ENCODE data around the gene GPD2.
"Not testable (repeated sequence)": the region's sequence is repeated elsewhere in the genome, so short reads cannot be mapped to it uniquely, and the experiment has no call there.

Gene GPD2

DNA sequence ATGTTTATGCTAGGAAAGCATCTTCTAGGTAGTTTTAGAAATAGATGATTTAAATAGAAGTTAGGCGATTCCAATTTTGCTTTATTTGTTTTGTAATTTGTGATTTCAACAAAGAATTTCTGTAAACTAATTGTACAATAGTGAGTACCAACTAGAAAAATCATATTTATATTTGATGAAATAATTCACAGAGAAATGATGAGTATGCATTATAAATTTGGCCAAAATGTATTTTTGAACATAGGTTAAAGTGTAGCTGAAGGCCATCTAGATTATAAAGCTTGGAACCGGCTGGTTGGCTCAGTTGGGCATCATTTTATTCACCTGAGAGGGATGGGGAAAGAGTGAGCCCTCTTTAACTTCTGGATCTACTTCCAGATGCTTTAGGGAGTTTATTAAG is 50.4 kb downstream of the GPD2 start:
- DNase-seq (ENCODE audit: insufficient read length, low spot score) (no peak), FAIRE-seq (no peak)
- TF ChIP-seq, protein P1, sequence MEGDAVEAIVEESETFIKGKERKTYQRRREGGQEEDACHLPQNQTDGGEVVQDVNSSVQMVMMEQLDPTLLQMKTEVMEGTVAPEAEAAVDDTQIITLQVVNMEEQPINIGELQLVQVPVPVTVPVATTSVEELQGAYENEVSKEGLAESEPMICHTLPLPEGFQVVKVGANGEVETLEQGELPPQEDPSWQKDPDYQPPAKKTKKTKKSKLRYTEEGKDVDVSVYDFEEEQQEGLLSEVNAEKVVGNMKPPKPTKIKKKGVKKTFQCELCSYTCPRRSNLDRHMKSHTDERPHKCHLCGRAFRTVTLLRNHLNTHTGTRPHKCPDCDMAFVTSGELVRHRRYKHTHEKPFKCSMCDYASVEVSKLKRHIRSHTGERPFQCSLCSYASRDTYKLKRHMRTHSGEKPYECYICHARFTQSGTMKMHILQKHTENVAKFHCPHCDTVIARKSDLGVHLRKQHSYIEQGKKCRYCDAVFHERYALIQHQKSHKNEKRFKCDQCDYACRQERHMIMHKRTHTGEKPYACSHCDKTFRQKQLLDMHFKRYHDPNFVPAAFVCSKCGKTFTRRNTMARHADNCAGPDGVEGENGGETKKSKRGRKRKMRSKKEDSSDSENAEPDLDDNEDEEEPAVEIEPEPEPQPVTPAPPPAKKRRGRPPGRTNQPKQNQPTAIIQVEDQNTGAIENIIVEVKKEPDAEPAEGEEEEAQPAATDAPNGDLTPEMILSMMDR (IDR thresholded peaks at IDR 0.05; ENCODE audit: insufficient read depth, missing control alignments) = no peak

DNA sequence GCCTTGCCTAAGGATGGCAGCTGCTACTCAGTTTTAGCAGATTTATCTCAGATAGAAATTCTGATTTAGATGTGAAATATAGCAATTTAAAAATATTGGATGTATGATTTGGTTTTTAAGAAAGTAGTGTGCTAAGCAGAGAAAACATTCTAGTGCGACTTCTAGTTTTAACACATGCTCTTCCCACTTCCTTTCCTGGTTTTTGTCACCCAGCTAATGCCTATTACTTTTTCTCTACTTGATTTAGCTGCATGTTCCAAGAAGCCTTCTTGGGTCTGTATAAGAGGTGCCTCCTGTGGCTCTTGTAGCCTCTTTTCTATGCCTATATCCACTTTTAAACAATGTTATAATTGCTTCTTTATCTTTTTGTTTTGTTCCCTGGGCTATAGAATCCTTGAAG is 53.0 kb downstream of the GPD2 start:
- no peak for FAIRE-seq
- TF ChIP-seq, protein P1 (IDR thresholded peaks at IDR 0.05; ENCODE audit: insufficient read depth, missing control alignments) = no peak
- no peak for DNase-seq (ENCODE audit: insufficient read length, low spot score)

DNA sequence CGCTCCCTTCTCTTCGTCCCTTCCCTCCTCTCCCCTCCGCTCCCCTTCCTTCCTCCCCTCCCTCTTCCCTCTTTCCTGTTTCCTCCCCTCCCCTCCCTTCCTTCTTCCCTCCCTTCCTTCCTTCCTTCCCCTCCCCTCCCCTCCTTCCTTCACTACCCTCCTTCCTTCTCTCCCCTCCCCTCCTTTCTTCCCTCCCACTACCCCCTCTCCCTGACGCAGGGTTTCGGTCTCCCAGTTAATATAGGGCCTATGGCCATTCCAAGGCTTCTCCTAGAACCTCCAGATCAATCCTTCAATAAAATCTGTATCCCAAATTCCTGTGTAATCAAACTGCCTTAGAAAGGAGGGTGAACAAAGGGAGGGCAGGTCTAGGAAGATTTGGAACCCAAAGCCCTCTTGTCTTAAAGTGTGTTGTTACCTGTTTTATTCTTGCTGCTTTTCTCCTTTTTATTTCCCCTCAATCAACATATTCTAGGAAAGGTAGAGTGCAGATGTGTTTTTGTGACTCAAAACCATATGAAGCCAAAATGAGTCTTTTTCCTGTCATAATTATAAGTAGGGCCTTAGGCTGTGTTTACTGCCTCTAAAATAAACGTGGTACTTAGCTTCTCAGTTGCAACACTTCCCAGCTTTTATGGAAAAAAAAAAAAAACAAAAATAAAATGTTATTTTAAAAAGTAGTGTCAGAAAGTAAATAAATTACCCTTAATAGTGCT is 53.7 kb downstream of the GPD2 start:
- FAIRE-seq (no peak), DNase-seq (ENCODE audit: insufficient read length, low spot score) (no peak)
- TF ChIP-seq, protein P1 (IDR thresholded peaks at IDR 0.05; ENCODE audit: insufficient read depth, missing control alignments) = no peak

DNA sequence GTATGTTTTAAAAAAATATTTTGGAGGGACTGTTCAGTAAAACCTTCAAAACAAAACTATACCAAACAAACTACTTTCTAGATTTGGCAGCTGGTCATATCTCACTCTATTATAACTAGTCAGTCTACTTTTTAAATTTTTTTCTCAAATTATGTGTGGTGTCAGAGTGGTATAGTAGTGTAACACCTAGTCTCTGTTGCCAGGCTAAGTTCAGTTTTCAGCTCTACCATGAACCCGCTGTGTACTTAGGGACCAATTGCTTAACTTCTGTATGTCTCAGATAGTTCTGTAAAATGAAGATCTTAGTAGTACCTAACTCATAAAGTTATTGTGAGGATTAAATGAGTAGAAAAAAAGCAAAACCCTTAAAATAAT is 54.3 kb downstream of the GPD2 start:
- DNase-seq (ENCODE audit: insufficient read length, low spot score) (no peak), FAIRE-seq (no peak)
- TF ChIP-seq, protein P1 (IDR thresholded peaks at IDR 0.05; ENCODE audit: insufficient read depth, missing control alignments) = no peak

DNA sequence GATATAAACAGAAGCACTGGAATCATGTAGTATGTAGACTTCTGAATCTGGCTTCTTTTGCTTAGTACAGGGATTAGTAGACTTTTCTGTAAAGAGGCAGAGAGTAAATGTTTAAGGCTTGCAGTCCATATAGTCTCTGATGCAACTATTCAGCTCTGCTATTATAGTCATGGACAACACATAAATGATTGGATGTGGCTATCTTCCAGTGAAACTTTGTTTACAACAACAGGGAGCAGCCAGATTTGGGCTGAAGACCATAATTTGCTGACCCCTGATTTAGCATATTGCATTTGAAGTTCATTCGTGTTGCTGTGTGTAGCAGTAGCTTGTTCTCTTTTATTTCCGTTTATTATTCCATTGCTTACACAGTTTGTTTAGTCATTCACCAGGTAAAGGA is 55.0 kb downstream of the GPD2 start:
- TF ChIP-seq, protein P1 (IDR thresholded peaks at IDR 0.05; ENCODE audit: insufficient read depth, missing control alignments) = no peak
- FAIRE-seq = no peak

DNA sequence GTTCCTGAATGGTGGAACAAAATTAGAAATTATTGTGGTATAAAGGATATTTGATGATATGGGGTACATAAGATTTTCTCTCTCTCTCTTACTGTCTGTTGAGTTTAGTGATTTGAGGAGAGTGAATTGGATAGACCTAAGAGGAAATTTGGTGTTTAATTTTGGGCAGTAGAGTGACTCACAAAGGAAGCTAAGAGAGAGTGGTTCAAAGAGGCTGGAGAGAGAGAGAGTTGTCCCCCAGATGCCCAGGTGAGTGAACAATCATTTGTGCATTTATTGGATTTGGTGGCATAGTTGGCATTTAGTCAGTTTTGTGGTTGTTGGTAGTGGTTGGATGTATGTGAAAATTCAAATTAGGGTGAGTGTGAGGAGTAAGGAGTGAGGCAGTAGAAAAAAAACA is 56.8 kb downstream of the GPD2 start:
- FAIRE-seq = no peak
- TF ChIP-seq, protein P1 (IDR thresholded peaks at IDR 0.05; ENCODE audit: insufficient read depth, missing control alignments) = no peak

More for the DNA sequence above, 55.0 kb downstream of the GPD2 start:
- DNase-seq (ENCODE audit: insufficient read length, low spot score) = no peak

DNA sequence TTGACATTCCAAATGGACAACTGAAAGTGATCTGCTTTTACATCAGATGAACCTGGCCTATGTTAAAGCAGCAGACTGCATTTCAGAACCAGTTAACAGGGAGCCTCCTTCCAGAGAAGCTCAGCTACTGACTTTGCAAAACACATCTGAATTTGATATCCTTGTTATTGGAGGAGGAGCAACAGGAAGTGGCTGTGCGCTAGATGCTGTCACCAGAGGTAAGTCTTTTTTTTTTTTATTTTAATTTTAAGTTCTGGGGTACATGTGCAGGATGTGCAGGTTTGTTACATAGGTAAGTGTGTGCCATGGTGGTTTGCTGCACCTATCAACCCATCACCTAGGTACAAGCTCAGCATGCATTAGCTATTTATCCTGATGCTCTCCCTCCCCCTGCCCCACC is 59.8 kb downstream of the GPD2 start:
- not testable (repeated sequence) for DNase-seq (ENCODE audit: insufficient read length, low spot score); FAIRE-seq

More for the DNA sequence above, 56.8 kb downstream of the GPD2 start:
- no peak for DNase-seq (ENCODE audit: insufficient read length, low spot score)

All from D721Med (cell line).